ENCODE measurements around the gene EGFR.

- TF ChIP-seq CTCF (IDR thresholded peaks at IDR 0.05; ENCODE audit: borderline replicate concordance, extremely low read depth, low read length, poor library complexity, severe bottlenecking) (no peak), EZH2 (IDR thresholded peaks at IDR 0.05; ENCODE audit: borderline replicate concordance, low read depth, low read length, severe bottlenecking) (no peak)
Measured at GRCh38 chr7:55101359-55101758, 82.5 kb downstream of the EGFR start.
